NCI-H1417 treated with DMSO at 0.1 percent for 48 hours (cell line): ENCODE data around the gene TUBGCP6.

Experiments used
- DNase-seq: peaks from one replicate; lab custom pipeline; 2025; lab: John Stamatoyannopoulos, UW

The TUBGCP6 gene

DNA sequence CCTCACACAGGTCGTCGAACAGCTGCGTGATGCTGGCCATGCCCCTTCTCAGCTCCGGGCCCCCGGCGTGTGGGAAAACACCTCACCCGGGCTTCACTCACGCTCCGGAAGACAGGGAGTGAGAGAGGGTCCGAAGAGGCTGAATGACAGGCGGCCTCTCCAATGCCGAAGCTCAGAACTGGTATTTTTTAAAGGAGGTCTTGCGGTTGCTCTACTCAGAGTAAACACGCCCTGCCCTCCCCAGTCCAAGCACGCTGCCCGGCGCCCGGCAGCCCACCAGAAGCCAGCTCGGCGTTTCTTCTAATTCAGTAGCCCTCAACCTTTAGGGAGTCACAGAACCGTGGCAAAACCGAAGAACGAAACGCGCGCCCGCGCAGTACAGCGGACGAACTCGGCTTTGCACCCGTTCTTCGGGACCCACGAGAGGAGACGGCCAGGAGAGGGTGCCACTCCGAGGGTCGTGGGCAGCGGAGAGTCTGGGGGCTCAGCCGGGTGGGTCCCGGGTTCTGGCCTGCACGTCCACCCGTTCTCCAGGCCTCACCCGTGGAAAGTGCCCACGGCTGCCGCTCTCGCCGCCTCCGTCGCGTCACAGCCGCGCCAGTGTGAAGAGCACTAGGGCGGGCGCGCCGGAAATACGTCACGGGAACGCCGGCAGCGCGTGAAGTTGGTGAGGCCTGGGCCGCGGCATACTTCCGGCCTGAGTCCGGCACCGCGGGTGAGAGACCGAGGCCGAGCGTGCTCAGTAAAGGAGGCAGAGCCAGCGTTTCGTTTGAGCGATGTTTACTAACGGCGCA, at the start of gene TUBGCP6:
TUBGCP6 (minus strand) TSS at position 604 of the 794 bp plus-strand sequence; CDS start at position 40, 564 bp downstream.
- DNase-seq: no peak

GRCh38 chr22:50294319-50294656, 49.5 kb upstream of the TUBGCP6 start:
- DNase-seq: no peak

DNA sequence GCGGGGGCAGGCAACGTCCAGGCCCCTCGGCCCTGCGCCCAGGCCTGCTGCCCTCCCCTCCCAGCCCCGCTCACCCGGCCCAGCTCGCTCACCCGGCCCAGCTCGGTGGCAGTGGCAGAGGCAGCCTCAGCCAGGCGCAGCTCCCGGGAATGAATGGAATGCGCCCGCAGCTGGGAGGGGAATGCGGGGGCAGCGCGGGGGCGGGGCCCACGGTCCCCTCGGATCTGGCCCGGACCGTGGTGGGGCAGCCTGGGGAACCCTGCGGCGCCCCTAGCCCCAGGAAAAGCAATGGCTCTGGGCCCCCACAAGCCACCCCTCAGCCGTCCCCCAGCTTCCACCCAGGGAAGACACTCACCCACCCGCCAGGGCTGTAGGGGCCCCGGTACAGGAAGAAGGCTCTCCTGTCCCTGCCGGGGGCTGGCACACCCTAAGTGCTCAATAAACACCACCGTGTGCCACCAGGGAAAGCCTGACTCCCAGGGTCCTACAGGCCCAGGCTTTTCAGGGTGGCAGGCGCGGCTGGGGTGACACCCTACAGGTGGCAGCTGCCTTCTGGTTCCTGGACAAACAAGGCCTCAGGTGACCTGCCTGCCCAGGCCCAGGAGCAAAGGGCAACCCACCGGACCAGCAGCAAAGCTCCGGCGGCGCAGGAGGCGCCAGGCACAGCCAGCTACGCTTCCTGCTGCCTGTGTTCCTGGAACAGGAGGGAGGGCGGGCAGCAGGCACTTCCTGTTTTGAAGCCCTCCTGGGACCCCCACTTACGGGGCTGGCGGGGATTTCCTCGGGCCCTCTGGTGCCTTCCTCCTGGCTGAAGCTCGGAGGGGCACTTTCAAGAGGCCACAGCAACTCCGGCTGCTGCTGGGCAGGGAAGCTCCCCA, 48.9 kb upstream of the TUBGCP6 start:
- no peak for DNase-seq

DNA sequence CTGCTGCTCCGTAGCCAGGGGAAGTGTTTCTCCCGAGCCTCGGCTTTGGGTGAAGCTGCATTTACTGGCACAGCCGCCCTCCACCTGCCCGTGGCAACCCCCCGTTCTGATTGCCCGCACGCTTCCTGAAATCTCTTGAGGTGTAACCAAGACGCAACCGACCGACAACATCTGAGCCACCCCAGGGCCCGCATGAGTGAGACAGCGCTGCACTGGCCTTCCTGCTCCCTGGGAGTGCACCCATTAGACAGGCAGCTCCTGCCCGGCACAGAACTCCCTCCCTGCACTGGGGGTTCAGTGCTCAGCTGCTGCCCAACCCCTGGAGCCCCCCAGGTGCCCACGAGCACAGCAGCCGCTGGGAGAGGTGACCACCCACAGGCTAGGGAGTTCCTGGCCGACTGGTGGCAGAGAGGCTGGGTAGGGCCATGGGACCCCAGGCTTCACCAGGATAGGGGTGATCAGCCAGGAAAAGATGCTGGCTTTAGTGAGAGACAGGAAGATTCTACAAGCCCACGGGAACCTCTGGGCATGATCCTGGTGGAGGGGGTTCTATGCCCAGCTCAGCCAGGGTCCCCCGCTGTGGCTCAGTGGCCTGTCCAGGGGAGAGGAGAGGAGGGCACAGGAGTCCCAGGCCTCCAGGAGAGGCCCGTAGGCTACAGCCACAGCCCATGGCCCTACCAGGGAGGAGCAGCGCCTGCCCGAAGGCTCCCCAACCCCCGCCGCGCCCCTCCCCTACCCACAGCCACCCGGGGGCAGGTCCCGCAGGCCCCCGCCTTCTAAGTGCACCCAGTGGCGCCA, 48.0 kb upstream of the TUBGCP6 start:
- DNase-seq: no peak

DNA sequence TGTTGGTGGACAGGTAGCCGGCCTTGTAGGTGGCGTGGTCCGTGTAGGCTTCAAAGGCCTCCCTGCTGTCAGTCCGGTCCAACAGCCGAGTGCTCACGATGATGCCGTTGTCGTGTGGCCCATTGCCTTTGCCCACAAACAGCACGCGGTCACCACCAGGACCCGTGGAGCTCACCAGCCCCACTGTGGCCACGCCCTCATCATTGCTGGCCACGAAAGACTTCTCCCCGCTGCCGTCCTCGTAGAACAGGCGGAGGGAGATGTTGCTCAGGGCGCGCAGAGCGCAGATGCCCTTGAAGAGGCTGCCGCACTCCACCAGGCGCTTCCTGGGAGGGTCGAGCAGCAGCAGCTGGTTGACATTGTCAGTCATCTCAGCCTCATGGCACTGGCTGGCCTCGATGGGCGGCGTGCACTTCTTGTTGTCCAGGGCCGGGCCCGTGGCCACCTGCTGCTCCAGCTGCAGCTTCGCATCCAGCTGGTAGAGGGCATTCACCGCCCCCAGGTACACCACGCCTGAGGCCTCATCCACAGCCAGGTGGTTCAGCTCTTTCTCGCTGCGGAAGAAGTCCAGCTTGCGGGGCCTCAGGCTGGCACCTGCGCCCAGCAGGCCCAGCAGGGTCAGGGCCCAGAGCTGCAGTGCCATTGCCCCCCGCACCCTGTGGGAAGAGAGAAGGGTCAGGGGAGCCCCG, 45.3 kb upstream of the TUBGCP6 start:
- no peak for DNase-seq

- no peak for DNase-seq
Measured at GRCh38 chr22:50289151-50289941, 44.5 kb upstream of the TUBGCP6 start.

DNA sequence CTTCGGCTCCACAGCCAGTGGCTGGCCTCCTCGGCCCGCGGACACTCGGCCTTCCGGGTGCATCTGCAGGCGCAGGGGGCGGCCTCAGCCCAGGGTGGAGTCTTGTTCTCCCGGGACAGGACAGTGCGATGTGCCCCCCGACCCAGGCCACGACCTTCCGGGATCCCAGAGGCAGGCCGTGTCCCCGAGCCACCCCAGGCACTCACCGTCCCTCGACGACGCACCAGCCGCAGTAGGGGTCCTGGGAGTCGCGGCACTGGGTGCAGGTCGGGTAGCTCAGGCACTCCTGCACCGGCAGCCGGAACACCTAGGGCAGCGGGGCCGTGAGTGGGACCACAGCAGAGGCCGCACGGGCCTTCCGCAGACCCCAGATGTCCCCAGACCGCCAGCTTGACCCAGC, 42.9 kb upstream of the TUBGCP6 start:
- DNase-seq: no peak

GRCh38 chr22:50286701-50287318, 42.0 kb upstream of the TUBGCP6 start:
- no peak for DNase-seq

GRCh38 chr22:50286275-50286674, 41.5 kb upstream of the TUBGCP6 start:
- no peak for DNase-seq

DNA sequence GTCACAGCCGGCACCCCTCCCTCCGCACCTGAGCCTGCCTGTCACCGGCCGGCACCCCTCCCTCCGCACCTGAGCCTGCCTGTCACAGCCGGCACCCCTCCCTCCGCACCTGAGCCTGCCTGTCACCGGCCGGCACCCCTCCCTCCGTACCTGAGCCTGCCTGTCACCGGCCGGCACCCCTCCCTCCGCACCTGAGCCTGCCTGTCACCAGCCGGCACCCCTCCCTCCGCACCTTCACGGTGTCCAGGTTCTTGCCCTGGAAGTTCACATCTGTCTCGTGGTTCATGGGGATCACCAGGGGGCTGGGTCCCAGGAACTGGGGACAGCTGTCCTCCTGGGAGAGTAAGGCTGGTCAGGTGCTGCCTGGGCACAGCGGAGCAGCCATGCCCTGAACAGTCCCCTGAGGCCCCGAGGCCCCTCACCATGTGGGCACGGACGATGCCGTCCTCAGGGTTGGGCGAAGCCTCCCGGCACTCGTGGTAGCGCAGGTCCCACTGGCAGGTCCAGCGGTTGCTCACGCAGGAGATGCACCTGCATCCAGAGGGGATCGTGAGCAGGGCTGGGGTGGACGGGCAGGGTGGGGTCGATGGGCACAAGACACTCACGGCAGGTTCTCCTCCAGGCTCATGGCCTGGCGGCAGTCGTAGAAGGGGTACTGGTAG, 40.9 kb upstream of the TUBGCP6 start:
- DNase-seq: no peak

GRCh38 chr22:50284479-50284878, 39.7 kb upstream of the TUBGCP6 start:
- no peak for DNase-seq

DNA sequence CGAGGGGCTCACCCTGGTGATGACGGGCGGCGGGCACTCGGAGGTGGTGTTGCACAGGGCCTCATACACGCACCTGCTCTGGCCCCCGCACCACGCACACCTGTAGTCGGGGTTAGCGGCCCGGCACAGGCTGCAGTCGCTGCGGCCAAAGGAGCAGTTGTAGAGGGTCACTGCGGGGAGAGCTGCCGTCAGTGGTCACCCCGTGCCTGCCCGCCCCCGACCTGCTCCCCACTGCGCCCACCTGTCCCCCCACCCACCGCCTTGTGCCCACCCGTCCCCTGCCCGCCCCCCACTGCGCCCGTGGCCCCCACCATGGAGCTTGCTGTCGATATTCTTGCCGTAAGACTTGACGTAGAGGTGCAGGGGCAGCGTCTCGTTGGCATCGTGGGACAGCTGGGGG, 39.0 kb upstream of the TUBGCP6 start:
- no peak for DNase-seq

- DNase-seq: no peak
Measured at GRCh38 chr22:50282361-50283155, 37.7 kb upstream of the TUBGCP6 start.

GRCh38 chr22:50281957-50282356, 37.1 kb upstream of the TUBGCP6 start:
- no peak for DNase-seq

DNA sequence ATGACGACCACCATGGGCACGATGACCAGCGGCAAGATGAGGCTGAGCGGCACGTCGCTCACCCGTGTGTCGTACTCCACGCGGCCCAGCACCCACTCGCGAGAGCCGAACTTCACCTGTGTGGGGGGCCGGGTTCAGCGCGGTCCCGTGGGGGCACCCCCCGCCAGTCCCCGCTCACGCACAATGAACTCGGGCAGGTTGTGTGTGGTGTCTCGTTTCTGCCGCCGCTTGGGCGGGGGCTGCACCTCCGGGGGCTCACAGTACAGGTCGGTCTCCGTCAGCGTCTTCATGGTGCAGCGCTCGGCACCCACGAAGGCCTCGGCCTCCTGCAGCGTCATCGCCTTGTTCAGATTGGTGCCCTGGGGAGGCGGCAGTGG, 36.5 kb upstream of the TUBGCP6 start:
- DNase-seq: no peak

GRCh38 chr22:50280708-50281383, 36.0 kb upstream of the TUBGCP6 start:
- no peak for DNase-seq

- DNase-seq: no peak
Measured at GRCh38 chr22:50280022-50280707, 35.3 kb upstream of the TUBGCP6 start.
